GM12891 (cell line): Measurements from ENCODE around the gene SKA2.

Experiments used
- POLR2AphosphoS5 ChIP-seq: IDR thresholded peaks from 2 replicates; pipeline ENCODE4 v1.6.1; 2011; ENCODE audit warnings: low read depth, low read length, control low read depth
- TAF1 ChIP-seq: IDR thresholded peaks from 2 replicates; pipeline ENCODE4 v1.6.1; 2011; ENCODE audit warnings: low read depth, low read length, control low read depth

- no peak for TF ChIP-seq TAF1
- no peak for TF ChIP-seq POLR2AphosphoS5
Observed at GRCh38 chr17:59160157-59161025, 5.4 kb upstream of the SKA2 start.
